HG02623 (cell line): Measurements from ENCODE around the gene NTN1.

ENCODE experiments used
- ATAC-seq: cut with Tn5 transposase; IDR thresholded peaks from one replicate; pipeline ENCODE4 v1.9.1; 2021; ENCODE audit warnings: moderate library complexity; ENCODE audit not compliant: unreplicated experiment

Gene NTN1

DNA sequence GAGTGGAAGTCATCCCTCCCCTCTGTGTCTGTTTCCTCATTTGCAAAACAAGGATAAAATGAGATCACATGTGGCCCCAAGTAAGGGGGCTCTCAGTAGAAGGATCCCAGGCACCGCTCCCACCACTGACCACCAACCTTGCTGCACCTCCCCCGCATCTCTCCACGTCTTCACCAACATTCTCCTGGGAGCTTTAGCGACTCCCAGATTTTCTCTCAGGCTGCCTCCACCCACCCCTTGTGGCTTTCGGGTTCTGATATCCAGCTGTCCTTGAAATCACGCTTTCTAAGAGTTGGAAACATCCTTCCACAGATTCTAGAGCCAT, 16.4 kb upstream of the NTN1 start:
- ATAC-seq = no peak

GRCh38 chr17:9006175-9006767, 15.0 kb upstream of the NTN1 start:
- ATAC-seq = no peak

- no peak for ATAC-seq
Observed at GRCh38 chr17:9007052-9007714, 14.1 kb upstream of the NTN1 start.

GRCh38 chr17:9009096-9009495, 12.2 kb upstream of the NTN1 start:
- ATAC-seq = no peak

DNA sequence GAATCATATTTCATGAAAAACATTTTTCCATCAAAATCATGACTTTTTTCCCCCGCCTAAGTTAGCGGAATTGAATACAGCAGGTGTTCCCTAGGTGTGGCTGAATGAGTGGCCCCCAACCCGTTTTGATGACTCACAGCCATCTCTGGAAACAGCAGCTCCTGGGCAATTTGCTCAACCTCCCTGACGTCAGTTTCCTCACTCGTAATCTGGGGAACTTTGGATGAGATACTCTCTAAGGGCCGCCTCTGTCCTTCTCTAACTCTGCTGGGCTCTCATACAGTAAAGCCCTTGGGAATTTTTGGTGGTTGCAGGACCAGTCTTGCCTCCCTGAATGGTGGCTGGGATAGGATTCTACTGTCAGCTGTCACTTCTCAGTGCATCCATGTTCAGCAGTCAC, 11.6 kb upstream of the NTN1 start:
- ATAC-seq = no peak

DNA sequence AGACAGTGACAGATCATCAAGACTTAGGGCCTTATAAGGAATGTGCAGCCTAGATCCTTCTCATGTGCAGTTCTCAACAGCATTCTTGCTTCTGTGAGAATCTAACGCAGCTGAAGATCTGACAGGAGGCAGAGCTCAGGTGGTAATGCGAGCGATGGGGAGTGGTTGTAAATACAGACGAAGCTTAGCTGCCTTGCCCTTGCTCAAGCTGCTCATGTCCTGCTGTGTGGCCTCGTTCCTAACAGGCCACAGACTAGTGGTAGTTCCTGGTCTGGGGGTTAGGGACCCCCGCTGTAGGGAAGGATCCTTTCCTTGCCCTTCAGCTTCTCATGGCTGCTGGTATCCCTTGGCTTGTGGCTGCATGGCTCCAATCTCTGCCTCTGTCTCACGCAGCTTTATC, 10.3 kb upstream of the NTN1 start:
- no peak for ATAC-seq

- no peak for ATAC-seq
Observed at GRCh38 chr17:9016941-9017552, 4.3 kb upstream of the NTN1 start.

- ATAC-seq = no peak
Observed at GRCh38 chr17:9018726-9019125, 2.6 kb upstream of the NTN1 start.

GRCh38 chr17:9020096-9020823, 1.1 kb upstream of the NTN1 start:
- ATAC-seq = no peak

GRCh38 chr17:9020824-9021157, 519 bp upstream of the NTN1 start:
- ATAC-seq = no peak

- no peak for ATAC-seq
Observed at GRCh38 chr17:9021992-9022572, 772 bp downstream of the NTN1 start.

DNA sequence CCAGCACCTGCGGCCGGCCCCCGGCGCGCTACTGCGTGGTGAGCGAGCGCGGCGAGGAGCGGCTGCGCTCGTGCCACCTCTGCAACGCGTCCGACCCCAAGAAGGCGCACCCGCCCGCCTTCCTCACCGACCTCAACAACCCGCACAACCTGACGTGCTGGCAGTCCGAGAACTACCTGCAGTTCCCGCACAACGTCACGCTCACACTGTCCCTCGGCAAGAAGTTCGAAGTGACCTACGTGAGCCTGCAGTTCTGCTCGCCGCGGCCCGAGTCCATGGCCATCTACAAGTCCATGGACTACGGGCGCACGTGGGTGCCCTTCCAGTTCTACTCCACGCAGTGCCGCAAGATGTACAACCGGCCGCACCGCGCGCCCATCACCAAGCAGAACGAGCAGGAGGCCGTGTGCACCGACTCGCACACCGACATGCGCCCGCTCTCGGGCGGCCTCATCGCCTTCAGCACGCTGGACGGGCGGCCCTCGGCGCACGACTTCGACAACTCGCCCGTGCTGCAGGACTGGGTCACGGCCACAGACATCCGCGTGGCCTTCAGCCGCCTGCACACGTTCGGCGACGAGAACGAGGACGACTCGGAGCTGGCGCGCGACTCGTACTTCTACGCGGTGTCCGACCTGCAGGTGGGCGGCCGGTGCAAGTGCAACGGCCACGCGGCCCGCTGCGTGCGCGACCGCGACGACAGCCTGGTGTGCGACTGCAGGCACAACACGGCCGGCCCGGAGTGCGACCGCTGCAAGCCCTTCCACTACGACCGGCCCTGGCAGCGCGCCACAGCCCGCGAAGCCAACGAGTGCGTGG, 1.5 kb downstream of the NTN1 start:
- no peak for ATAC-seq

DNA sequence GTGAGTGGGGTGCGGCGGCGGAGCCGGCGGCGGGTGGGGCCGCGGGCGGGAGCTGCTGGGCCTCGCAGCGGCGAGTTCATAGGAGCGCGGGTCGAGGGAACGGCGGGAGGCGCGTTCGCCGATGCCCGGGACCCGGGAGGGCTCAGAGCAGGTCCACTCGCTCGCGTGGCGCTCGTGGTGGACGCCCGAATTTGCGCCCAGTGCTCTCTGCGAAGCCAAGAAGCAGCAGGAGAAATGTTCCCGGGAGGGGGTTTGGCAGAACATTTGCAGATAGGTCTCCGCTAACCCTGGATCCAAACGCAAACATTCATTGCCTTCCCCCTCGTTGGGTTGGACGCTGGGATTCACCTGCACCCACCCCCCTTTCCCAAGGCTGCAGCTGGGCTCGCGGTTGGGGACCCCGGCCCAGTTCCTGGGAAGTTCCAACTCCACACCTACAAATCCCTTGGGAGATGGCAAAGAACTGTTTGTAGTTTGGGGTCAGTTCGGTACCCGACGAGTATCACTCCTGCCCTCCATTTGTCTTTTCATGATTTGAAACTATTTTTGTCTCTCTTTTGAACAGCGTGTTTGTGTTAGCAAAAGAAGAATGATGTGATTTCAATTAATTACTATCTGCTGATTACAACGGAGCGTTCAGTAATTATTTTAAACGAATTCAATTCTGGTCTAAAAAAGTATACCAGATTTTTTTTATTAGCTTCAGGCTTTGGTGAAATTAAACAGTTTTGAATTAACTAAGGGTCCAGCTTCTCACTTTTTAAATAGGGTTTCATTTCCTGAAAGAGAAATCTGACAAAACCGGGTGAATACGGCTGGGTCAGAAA, 2.3 kb downstream of the NTN1 start:
- ATAC-seq = no peak

- no peak for ATAC-seq
Observed at GRCh38 chr17:9024497-9024896, 3.2 kb downstream of the NTN1 start.

GRCh38 chr17:9026741-9027140, 5.4 kb downstream of the NTN1 start:
- no peak for ATAC-seq

DNA sequence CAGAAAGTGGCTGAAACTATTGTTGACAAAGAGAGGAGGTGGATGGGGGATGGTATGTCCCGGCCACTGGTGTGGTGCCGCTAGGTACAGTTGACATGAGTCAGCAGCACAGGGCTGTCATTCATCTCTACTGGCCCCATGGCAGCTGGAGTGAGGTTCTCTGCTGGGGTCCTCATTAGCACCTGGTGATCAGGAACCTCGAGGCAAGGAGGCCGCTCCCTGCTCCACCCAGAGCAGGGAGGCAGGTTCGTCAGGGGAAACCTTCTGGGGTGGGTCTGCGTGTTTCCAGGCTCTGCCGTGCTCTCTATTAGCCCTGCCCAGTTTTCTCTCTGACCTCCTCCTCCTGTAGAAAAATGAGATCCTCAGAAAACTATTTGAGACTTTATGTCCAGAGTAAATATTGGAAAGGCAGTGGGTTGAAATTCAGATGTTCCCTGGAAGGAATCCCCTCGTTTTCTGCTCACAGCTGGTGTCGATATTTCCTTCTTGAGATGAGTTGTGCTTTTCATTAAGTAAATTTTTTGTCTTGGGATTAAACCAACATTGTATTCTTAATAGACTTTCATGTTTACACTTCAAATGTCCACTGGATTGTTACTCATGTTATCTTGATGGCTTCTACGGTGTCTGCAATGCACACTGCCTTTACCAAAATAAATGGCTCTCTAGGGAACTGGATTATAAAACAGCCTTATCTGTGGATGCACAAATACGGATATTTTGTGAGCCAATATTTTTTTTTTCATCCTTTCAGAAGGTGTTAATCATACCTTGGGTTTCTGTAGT, 7.1 kb downstream of the NTN1 start:
- no peak for ATAC-seq

- ATAC-seq = no peak
Observed at GRCh38 chr17:9028988-9029570, 7.8 kb downstream of the NTN1 start.

DNA sequence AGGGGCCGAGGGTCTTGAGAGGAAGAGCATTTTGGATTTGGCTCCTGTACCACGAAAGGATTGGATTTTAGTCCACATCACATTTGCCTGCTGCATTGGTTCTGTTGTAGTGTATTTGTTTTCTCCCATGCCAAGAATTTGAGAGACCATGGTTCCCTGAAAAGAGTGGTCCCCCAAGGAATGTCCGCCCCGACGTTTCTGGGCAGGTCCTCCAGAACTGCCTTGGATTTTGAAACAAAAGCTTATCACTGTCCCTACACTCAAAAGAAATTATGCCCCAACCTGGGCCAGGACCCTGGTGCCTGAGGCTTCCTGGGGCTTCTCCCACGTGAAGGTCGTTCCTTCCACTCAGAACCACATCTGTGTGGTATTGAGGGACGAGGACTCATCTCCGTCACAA, 10.8 kb downstream of the NTN1 start:
- ATAC-seq = no peak

DNA sequence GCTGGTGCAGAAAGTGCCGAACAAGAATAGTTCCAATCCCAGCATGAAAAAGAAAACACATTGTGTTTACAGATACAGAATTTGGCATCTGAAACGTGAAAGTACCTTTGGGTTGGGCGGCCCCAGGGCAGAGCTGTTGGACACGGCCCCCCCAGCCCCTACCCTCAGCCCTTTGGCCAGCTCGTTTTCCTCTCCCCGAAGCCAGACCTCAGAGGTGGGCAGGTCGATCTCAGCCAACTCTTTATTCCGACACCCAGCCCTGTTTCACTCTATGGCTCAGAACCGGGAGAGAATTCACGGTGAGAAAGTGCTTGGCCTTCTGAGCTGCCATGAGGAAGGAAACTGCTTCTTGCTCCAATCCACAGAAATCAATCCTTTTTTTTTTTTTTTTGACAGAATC, 11.3 kb downstream of the NTN1 start:
- ATAC-seq = no peak
